A549 (cell line): ENCODE data around the gene COL26A1.

Experiments
- CHD2 ChIP-seq: fragments of 150-350 bp; IDR thresholded peaks from 2 replicates; pipeline ENCODE4 v1.6.1; 2014; ENCODE audit warnings: low read length; ENCODE audit not compliant: partially characterized antibody
- EP300 ChIP-seq, 2 experiments: fragments of >200 bp; sonication (Bioruptor Twin); formaldehyde crosslinking; IDR thresholded peaks; 2 replicates in 1 of 2; 3 replicates in 1 of 2; pipeline ENCODE4 v1.6.1; 2016 to 2017
- KDM1A ChIP-seq: fragments of 200-600 bp; sonication (generic); IDR thresholded peaks from 2 replicates; pipeline ENCODE4 v1.6.1; 2016; ENCODE audit warnings: low read depth, mild to moderate bottlenecking
- POLR2A ChIP-seq: IDR thresholded peaks from 2 replicates; pipeline ENCODE4 v1.6.1; 2012; ENCODE audit warnings: mild to moderate bottlenecking, low read length
- TF ChIP-seq, protein P1 (sequence below): fragments of >200 bp; sonication (Bioruptor Twin); formaldehyde crosslinking; IDR thresholded peaks from 3 replicates; pipeline ENCODE4 v1.5.1; 2016

DNA sequence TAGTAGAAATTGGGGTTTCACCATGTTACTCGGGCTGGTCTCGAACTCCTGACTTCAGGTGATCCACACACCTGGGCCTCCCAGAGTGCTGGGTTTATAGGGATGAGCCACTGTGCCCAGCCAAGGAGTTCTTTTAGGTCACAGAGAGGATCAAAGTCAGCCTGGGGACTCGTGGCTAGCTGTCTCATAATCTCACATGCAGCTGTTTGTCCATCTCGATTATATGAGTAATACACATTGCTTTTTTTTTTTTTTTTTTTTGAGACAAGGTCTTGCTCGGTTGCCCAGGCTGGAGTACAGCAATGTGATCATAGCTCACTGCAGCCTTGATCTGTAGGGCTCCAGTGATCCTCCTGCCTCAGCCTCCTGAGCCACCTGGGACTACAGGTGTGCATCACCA, 43.3 kb upstream of the COL26A1 start:
- no peak for TF ChIP-seq KDM1A
- TF ChIP-seq EP300 (IDR thresholded peaks at IDR 0.05), result no peak
- no peak for TF ChIP-seq POLR2A
- no peak for TF ChIP-seq CHD2
- TF ChIP-seq, protein P1, sequence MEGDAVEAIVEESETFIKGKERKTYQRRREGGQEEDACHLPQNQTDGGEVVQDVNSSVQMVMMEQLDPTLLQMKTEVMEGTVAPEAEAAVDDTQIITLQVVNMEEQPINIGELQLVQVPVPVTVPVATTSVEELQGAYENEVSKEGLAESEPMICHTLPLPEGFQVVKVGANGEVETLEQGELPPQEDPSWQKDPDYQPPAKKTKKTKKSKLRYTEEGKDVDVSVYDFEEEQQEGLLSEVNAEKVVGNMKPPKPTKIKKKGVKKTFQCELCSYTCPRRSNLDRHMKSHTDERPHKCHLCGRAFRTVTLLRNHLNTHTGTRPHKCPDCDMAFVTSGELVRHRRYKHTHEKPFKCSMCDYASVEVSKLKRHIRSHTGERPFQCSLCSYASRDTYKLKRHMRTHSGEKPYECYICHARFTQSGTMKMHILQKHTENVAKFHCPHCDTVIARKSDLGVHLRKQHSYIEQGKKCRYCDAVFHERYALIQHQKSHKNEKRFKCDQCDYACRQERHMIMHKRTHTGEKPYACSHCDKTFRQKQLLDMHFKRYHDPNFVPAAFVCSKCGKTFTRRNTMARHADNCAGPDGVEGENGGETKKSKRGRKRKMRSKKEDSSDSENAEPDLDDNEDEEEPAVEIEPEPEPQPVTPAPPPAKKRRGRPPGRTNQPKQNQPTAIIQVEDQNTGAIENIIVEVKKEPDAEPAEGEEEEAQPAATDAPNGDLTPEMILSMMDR, result no peak
